HG03378 (cell line): ENCODE measurements around the gene ARPC4.
"Not testable (repeated sequence)": the region's sequence is repeated elsewhere in the genome, so short reads cannot be mapped to it uniquely, and the experiment has no call there.

Experiments used
- ATAC-seq: cut with Tn5 transposase; IDR thresholded peaks from one replicate; pipeline ENCODE4 v1.9.1; 2021; ENCODE audit warnings: mild to moderate bottlenecking, moderate library complexity; ENCODE audit not compliant: unreplicated experiment

The ARPC4 gene

DNA sequence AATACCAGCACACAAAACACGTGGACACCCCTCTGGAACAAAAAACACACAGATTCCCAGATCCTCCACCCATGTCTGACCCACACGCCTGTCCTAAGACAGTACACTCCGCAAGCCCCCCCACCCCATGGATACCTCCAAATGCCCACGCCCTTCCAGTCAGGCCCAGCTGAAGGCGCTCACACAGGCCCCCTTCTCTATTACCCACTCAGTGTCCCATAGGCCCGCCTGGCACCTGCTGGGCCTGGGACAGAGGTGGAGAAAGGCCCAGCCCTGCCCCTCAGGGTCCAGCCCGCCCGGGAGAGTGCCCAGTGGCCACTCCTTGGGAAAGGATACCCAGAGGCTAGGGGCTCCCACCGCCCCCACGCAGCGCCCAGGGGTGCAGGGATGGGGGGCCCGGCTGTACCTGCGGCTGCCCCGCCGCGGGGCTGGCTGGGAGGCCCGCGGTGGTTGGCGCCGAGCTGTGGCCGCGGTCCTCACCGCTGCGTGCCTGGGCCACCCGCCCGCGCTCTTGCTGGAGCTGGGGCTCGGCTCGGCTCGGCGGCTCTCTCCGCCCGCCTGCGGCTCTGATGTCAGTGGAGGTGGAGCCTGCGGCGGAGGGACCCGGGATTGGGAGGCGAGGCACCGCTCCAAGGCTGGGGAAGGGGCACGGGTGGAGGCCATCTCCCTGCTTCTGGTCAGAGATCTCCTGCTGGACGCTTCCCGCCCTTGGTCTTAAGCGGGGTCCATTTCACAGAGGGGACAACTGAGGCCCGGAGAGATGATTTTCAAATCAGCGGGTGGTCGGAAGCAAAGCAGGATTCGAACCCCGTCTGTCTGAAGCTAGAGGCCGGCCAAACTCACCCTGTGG lies 23.2 kb upstream of the ARPC4 start, which contains the start of gene CAMK1:
CAMK1 (minus strand) TSS at position 522 of the 850 bp plus-strand sequence. CDS start 2,198 bp downstream, outside the sequence.
- ATAC-seq = peak; percentile 50

DNA sequence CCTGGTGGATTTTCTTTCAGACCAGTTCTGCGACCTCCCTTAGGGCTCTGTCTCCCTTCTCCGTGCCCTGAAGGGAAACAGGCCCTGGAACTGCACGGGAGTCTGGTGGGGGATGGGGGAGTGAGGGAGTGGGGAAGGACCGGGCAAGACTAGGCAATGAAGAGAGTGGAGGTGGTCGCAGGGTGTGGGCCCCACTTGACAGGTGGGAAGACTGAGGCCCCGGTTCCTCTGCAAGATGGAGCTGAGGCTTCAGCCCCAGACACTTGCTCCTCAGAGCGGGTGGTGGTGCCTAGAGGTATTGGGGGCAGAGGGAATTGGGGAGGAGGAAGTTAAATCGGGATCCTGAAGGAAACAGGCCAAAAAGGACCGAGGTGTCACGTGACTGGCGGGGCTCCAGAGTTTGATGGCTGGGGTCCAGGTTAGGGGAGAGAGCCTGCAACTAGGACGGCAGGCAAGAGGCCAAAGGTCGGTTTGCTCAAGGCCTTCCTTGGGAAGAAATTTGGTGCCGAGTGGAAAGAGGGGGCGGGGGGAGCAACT lies 22.5 kb upstream of the ARPC4 start:
- ATAC-seq = no peak

DNA sequence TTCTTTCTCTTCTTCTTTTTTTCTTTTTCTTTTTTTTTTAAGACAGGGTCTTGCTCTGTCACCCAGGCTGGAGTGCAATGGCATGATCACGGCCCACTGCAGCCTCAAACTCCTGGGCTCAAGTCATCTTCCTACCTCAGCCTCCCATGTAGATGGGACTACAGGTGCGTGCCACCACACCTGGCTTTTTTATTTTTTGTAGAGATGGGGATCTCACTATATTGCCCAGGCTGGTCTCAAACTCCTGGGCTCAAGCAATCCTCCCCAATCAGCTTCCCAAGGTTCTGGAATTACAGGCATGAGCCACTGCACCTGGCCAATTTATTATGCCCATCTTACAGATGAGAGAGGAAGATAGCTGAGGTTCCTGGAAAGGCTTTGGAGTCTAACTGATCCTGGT lies 21.9 kb upstream of the ARPC4 start:
- not testable (repeated sequence) for ATAC-seq

DNA sequence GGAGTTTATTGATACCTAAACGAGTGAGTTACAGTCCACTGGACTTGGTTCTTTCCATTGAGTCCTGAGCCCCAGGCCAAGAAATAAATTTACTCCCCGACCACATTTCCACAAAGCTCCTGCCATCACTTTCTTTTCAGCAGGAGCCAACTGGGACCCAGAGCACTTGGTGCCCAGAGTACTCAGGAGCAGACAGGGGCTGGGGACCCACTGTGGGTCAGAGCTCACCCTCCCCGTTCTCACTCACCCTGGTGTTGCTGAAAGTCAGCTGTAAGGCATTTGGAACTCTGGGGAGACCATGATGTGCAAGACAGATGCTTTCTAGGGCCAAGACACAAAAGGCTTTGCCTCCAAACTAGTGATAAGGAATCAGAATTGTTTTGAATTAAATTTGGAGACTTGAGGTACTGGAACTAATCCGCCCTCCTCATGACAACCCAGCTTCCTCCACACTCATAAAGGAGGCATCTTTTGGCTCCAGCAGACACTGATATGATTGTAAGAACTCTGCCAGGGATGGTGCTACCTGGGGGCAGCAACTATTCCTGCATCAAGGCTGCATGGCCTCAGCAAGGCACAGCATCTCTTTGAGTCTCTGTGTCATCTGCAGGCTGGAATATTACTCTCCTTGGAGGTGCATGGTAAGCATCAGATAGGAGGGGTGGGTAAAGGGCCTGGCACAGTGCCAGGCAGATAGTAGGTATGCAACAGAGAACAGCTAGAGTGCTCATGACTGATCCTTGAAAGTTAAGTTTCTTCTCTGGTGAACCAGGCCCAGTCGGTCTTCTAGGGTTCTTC lies 15.8 kb upstream of the ARPC4 start:
- no peak for ATAC-seq

DNA sequence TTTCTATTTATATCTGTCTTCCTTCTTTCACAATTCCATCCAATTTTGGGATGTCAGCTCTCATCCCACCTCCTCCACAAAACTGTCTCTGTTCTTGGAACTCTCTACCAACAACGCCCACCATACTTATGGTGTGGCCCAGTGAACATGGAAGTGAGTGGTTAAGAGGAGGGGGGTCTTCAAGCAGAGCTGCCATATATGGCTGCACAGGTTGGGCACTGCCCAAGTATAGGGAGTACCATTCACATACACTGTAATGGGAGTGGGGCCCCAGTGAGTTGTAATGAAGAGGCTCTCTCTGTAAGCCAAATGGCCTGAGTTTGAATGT lies 15.2 kb upstream of the ARPC4 start:
- ATAC-seq = no peak

DNA sequence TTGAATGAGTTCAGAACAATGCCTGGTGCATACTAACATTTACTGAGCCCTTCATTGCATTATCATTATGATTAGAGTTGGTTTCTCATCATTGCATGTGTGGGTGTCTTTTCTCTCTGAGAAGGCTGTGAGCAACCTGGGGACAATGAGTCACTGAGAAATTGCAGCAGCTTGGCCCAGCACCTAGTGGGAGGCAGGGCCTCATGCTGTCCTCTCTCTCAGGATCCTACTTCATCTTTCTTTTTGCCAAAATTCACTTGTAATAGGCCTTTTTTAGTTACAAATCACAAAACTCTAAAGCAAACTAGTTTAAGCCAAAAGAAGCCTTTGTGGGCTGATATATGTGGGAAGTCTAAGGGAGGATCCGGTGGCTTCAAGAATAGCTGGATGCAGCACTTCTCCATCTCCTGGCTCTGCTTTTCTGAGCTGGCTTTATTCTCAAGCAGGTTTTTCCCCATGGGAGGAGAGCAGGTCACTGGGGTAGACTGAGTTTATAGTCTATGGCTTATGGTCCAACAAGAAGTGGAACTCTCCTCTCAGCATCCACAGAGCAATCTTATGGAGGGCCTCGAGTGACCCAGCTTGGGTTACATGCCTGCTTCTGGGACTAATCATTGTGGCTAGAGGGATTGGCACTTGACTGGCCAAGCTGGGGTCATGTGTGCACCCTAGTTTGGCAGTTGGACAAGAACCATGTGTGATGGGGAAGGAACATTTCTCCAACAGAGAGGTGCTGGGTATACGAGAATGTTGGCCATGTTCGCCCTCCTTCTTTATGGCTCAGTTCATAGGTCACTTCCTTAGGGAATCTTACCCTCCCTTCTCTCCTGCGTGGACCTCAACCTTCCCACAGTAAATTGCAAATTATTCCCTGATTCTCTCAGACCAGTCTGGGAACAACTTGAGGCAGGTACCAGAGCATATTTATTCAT lies 14.5 kb upstream of the ARPC4 start:
- peak; percentile 37 for ATAC-seq

DNA sequence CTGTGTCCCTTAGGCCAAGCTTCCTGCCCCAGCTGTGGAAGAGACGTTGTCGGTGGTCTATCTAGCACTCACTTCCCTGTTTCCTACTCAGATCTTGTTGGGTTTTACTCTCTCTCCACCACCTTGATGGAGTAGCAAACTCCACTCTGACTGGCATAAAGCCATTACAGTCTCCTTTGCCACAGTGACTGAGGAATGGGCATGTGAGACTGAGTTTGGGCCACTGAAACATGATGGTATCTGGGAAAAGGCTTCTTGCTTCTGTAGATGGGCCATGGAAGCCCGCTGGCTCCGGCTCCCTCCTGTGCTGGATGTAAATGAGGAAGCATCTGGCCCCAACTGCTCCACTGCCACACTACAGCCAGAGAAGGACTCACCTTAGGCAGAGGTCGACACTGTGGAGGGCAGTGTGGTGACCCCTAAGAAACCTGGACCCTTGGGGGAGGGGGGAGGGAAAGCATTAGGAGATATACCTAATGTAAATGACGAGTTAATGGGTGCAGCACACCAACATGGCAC lies 13.7 kb upstream of the ARPC4 start:
- no peak for ATAC-seq

DNA sequence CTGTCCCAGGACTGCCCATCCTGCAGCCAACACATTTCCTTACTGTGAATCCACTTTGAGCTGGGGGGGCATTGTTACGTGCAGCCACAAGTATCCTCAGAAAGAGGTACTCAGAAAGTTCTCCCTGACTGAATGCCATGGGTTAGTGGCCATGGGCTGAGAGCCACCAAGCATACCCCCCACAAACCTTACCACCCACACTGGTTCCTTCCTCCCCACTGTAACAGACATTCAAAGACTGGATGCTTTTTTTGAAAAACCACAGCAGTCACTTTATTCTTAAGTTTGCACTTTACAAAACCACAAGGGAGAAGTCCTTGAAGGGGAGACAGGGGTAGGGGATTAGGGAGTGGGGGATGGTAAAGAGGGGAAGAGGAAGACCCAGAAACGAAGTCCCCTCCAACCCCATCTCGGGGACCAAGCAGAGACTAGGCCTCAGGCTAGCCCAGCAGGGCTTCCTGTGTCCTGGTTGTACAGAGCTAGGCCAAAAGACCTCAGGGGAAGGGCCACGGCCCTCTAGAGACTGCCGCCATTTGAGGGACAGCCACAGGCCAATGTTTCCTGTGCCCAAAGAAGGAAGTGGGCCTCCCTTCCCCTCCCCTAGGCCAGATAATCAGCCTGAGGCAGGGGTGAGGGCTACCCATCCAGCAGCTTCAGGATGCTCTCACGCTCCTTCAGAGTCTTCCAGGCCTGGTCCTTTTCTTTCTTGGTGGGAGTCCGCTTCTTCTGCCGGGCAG lies 13.0 kb upstream of the ARPC4 start:
- peak; percentile 51 for ATAC-seq

DNA sequence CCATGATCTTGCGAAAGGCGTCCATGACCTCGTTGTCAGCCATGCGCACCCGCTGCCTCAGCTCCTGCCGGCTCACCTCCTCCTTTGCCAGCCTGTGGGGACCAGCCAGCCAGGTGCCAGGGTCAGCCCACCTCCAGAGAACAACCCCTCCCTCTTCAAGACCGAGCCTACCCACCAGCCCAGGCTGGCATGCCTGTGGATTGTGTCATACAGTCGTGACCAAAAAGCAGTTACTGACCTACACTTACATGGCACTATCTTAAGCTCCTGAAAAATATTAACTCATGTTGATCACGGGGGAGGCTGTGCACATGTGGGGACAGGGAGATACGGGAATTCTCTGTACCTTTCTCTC lies 12.4 kb upstream of the ARPC4 start:
- ATAC-seq = no peak

DNA sequence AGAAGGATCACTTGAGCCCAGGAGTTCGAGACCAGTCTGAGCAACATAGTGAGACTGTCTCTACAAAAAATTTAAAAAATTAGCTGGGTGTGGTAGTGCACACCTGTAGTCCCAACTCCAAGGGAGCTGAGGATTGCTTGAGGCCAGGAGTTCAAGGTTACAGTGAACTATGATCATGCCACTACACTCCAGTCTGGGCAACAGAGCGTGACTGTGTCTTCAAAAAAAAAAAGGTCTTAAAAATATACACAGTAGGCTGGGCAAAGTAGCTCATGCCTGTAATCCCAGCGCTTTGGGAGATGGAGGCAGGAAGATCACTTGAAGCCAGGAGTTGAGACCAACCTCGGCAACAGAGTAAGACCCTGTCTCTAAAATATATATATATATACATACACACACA lies 12.0 kb upstream of the ARPC4 start:
- no peak for ATAC-seq

DNA sequence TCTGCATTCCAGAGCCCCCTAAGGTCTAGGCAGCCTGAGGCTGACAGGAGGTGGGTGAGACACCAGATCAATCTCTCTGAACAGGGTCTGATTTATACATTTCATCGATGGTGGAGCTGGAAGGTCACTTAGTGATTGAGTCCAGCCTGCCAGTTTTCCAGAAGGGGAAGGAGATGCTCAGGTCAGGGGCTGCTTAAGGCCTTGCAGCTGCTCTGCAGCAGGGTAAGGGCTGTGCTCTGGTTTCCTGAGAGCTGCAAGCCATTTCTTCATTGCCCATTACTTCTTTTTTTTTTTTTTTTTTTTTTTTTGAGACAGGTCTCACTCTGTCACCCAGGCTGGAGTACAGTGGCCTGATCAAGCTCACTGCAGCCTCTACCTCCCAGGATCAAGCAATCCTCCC lies 11.3 kb upstream of the ARPC4 start:
- no peak for ATAC-seq

DNA sequence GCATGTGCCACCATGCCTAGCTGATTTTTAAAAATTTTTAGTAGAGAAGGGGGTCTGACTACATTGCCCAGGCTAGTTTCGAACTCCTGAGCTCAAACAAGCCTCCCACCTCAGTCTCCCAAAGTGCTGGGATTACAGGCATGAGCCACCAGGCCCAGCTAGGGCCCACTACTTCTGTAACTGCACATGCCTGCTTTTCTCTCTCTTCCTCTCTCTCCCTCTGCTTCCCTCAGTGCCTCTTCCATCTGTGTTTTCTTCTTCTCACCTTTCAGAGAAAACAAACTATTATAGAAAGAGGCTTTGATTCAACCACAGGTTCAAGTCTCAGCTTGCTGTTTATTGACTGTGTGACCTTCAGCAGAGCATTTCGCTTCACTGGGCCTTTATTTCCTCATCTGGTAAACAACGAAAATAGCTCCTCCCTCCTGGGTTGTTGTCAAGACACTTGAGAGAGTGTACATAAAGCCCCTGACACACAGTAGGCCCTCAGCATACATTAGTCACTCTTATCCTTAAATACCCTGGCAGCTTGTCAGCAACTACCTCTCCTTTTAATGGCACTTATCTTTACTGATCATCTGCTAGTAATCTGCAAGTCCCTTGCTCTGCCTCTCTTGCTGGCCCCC lies 10.8 kb upstream of the ARPC4 start:
- no peak for ATAC-seq

DNA sequence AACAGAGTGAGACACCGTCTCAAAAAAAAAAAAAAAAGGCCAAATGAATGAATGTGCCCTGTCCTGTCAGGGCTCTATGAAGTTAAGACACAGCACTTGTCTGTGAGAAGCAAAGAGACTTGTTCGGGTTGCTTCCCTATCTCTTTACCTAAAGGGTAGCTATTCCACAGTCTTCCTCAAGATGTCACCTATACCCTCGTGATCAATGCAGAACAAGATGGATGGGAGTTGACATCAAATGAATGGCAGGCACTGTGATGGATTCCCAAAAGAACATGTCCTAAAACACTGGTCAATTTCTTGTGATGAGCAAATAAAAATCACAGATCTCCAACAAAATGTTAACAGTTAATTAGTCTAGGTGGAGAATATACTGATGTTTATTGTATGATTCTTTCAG lies 10.1 kb upstream of the ARPC4 start:
- ATAC-seq = no peak

DNA sequence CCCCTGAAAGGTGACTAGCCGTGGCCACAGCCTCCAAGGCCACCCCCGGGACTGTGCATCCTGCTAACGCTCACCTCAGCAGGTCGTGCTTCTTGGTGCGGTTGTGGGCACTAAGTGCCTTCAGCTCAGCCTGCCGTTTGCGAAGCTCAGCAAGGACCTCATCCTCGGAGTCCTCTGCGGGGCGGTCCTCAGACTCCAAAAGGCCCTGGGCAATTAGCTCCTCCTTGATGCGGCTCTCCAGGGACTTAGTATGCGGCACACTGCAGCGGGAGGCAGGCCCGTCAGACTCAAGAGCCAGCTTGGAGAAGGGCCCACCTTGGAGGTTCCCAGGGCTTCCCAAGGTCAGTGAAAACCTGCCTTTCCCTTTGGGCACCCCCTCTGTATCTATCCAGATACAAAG lies 8.9 kb upstream of the ARPC4 start:
- ATAC-seq = no peak

DNA sequence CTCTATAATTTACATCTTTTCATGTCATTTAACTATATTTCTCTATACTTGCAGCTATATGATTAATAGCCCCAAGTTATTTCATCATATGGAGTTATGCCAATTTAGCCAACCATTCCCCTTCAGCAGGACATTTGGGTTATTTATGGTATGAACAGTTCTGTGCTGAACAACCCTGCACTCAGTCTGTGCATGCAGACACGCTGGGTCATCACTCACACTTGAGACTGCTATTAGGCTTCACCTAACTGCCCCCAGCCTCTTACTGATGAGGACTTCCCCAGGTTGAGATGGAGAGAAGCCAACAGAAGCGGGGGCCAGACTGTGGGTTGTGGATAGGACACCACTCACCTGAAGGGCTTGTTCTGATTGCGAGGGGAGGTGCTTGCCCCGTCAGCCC lies 7.9 kb upstream of the ARPC4 start:
- no peak for ATAC-seq

DNA sequence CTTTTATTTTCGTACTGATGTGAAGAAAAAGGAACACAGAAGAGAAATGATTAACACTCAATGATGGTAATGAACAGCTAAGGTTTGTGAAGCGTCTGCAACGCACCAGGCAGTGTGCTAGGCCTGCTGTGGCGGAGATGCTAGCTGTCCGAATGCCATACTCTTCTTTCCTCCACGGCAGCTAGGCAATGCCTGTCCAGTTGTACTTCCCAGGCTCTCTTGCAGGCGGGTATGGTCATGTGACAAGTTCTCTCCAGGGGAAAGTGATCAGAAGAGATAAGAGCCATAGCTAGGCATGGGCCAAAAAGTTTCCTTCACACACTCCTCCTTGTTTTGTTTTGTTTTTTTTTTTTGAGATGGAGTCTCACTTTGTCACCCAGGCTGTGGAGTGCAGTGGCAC lies 7.3 kb upstream of the ARPC4 start:
- no peak for ATAC-seq

DNA sequence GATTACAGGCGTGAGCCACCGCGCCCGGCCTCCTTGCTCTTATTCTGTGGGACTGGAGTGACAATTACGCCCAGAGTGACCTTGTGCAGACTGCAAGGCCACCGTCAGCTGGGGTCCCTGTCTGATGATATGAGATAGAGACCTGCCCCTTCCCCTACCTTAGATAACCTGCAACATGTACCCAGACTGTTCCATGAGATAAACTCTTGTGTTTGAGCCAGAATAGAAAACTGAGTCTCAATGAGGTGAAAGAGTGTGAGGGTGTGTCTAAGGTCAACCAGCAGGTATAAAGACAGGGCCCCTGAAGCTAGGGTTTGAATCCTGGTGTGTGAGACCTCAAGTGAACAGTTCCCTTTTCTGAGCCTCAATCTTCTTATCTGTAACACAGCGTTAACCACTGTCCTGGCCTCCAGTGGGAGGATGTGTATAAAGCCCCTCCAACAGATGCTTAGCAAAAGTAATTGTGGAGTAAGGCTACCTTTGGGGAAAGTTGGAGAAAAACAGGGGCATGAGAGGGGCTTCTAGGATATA lies 6.6 kb upstream of the ARPC4 start:
- ATAC-seq = no peak

DNA sequence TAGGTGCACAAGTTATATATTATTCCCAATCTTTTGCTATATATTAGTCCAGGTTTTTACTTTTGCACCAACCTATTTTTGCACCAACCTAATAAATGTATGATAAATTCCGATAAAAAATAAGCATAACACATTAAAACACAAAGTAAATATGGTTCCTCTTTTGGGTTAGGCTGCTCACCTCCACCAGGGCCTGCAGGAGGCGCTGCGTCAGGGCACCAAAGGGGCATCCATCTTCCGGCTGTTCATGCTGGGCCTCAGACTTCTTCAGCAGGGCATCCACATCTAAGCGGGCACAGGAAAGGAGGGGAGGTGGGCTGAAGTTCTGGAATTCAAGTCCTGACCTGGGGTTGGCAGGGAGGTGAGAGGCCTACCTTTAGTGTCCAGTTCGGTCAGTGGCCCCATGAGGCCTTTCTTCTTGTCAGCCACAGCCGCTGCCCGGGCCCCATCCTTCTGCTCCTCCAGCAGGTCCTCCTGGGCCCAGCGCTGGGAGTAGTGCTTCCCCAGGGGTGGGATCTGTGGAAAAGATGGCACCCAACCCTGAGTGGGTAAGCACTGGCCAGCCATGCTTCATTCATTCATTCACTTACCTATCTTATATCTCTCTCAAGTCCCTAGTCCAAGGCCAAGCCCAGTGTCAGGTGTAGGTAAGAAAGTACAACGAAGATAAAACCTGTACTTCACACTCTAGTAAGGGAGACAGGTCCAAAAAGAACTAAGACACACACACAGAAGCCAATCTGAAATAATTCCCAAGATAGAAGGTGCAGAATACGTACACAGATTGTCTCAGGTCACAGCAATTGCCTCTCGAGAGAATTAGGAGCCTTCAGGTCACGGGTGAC lies 5.8 kb upstream of the ARPC4 start:
- ATAC-seq = no peak
